IMR-90 (cell line): ENCODE measurements around the gene CGRRF1. TPM values are rescaled to one million over a fixed set of nuclear protein-coding genes. Genes with fewer than 3 reads are reported as not detected.

Experiments used
- ATAC-seq: fragments of 200-7000 bp; cut with Tn5 transposase; 2 replicates; pipeline ENCODE4 v1.9.1; 2020; ENCODE audit warnings: low read depth, mild to moderate bottlenecking, moderate library complexity
- BruUV-seq: library from RNA; stranded (reverse); fragments of 400-500 nt; replicated peaks from 2 replicates; lab custom pipeline; 2021; lab: Mats Ljungman, UMichigan
- CTCF ChIA-PET: fragments of 300-600 bp; formaldehyde crosslinking; extraction: SDS; loops from one replicate; lab custom pipeline; 2021; ENCODE audit warnings: antibody characterized with exemption; lab: Yijun Ruan, JAX
- POLR2A ChIA-PET: fragments of 300-600 bp; sonication (Branson Sonifier 250); formaldehyde crosslinking; loops from one replicate; lab custom pipeline; 2022; ENCODE audit warnings: antibody characterized with exemption; ENCODE audit not compliant: unreplicated experiment; lab: Charles Lee
- DNase-seq: peaks from one replicate; pipeline ENCODE4 v3.0.0; 2013
- H2AFZ ChIP-seq: replicated peaks from 2 replicates; pipeline ENCODE3; 2013; ENCODE audit warnings: low read length, mild to moderate bottlenecking; ENCODE audit not compliant: poor library complexity
- H2AK5ac ChIP-seq: 2 replicates; pipeline ENCODE4 v1.6.1; 2013; ENCODE audit warnings: low read depth, low read length, inconsistent platforms
- H2AK9ac ChIP-seq: replicated peaks from 2 replicates; pipeline ENCODE3; 2013; ENCODE audit warnings: mild to moderate bottlenecking, low read depth, low read length, moderate library complexity; ENCODE audit not compliant: poor library complexity
- H2BK120ac ChIP-seq: 2 replicates; pipeline ENCODE4 v1.6.1; 2013; ENCODE audit warnings: low read depth, low read length, inconsistent platforms
- H2BK15ac ChIP-seq: 3 replicates; pipeline ENCODE4 v1.6.1; 2013; ENCODE audit warnings: low read depth, low read length, inconsistent platforms
- H2BK20ac ChIP-seq: 2 replicates; pipeline ENCODE4 v1.6.1; 2013; ENCODE audit warnings: low read depth, mild to moderate bottlenecking, inconsistent platforms, low read length, moderate library complexity
- H2BK5ac ChIP-seq: 2 replicates; pipeline ENCODE4 v1.6.1; 2013; ENCODE audit warnings: mild to moderate bottlenecking, low read depth, low read length, inconsistent platforms; ENCODE audit not compliant: poor library complexity, severe bottlenecking
- H3K14ac ChIP-seq: replicated peaks from 2 replicates; pipeline ENCODE4 v1.6.1; 2013; ENCODE audit warnings: low read depth, low read length, inconsistent platforms
- H3K18ac ChIP-seq: 2 replicates; pipeline ENCODE4 v1.6.1; 2013; ENCODE audit warnings: low read depth, low read length, control low read depth
- H3K23ac ChIP-seq: 2 replicates; pipeline ENCODE4 v1.6.1; 2013; ENCODE audit warnings: low read depth, low read length, inconsistent platforms
- H3K27ac ChIP-seq: 2 replicates; pipeline ENCODE4 v1.5.1; 2013; ENCODE audit warnings: mild to moderate bottlenecking, control low read depth, low read length; ENCODE audit not compliant: insufficient read depth
- H3K27me3 ChIP-seq: 2 replicates; pipeline ENCODE4 v1.6.1; 2013; ENCODE audit warnings: low read length; ENCODE audit not compliant: control insufficient read depth, insufficient read depth
- H3K36me3 ChIP-seq: 2 replicates; pipeline ENCODE4 v1.6.1; 2013; ENCODE audit warnings: low read length, mixed read lengths; ENCODE audit not compliant: control insufficient read depth, insufficient read depth
- H3K4ac ChIP-seq: 2 replicates; pipeline ENCODE4 v1.6.1; 2013; ENCODE audit warnings: low read depth, low read length, inconsistent platforms
- H3K4me1 ChIP-seq: 2 replicates; pipeline ENCODE4 v1.6.1; 2013; ENCODE audit warnings: low read length, mixed read lengths; ENCODE audit not compliant: control insufficient read depth, insufficient read depth
- H3K4me2 ChIP-seq: 2 replicates; pipeline ENCODE4 v1.6.1; 2013; ENCODE audit warnings: low read depth, mild to moderate bottlenecking, control low read depth, low read length, moderate library complexity
- H3K4me3 ChIP-seq: 2 replicates; pipeline ENCODE4 v1.5.1; 2013; ENCODE audit warnings: low read depth, mild to moderate bottlenecking, control low read depth, low read length, moderate library complexity; ENCODE audit not compliant: insufficient read depth
- H3K56ac ChIP-seq: 2 replicates; pipeline ENCODE4 v1.6.1; 2013; ENCODE audit warnings: low read length, inconsistent platforms; ENCODE audit not compliant: insufficient read depth; ENCODE audit errors: extremely low read depth
- H3K79me1 ChIP-seq, 2 experiments: 2 replicates each; pipeline ENCODE4 v1.6.1; 2013; ENCODE audit warnings: low read length in 2 of 2, inconsistent platforms in 1 of 2, low read depth in 1 of 2
- H3K9ac ChIP-seq: 2 replicates; pipeline ENCODE4 v1.6.1; 2013; ENCODE audit warnings: low read depth, low read length, control low read depth
- H3K9me1 ChIP-seq: 2 replicates; pipeline ENCODE4 v1.6.1; 2013; ENCODE audit warnings: low read length, inconsistent platforms; ENCODE audit not compliant: insufficient read depth
- H3K9me3 ChIP-seq: 2 replicates; pipeline ENCODE4 v1.6.1; 2013; ENCODE audit warnings: low read length; ENCODE audit not compliant: control insufficient read depth, insufficient read depth
- H4K20me1 ChIP-seq: 2 replicates; pipeline ENCODE4 v1.6.1; 2013; ENCODE audit warnings: low read length, inconsistent platforms; ENCODE audit not compliant: insufficient read depth
- H4K5ac ChIP-seq: 2 replicates; pipeline ENCODE4 v1.6.1; 2013; ENCODE audit warnings: mild to moderate bottlenecking, low read depth, low read length, control low read depth
- H4K8ac ChIP-seq, 2 experiments: 2 replicates each; pipeline ENCODE4 v1.6.1; 2013; ENCODE audit warnings: low read depth in 2 of 2, low read length in 2 of 2, control low read depth in 1 of 2, inconsistent platforms in 1 of 2
- H4K91ac ChIP-seq: 2 replicates; pipeline ENCODE4 v1.6.1; 2013; ENCODE audit warnings: low read depth, low read length, inconsistent platforms; ENCODE audit not compliant: insufficient read depth
- BHLHE40 ChIP-seq: fragments of 150-350 bp; IDR thresholded peaks from 2 replicates; pipeline ENCODE4 v1.6.1; 2016; ENCODE audit warnings: mild to moderate bottlenecking, low read depth, low read length
- CEBPB ChIP-seq: IDR thresholded peaks from 2 replicates; pipeline ENCODE4 v1.6.1; 2012; ENCODE audit warnings: low read depth, low read length, improper control_type of control experiment
- CHD1 ChIP-seq: IDR thresholded peaks from 2 replicates; pipeline ENCODE4 v1.6.1; 2012; ENCODE audit warnings: low read depth, low read length, improper control_type of control experiment
- CTCF ChIP-seq: conservative IDR thresholded peaks from 2 replicates; pipeline ENCODE4 v1.5.1; 2012; ENCODE audit warnings: mild to moderate bottlenecking, low read depth, low read length, improper control_type of control experiment
- ELK1 ChIP-seq: fragments of 150-350 bp; IDR thresholded peaks from 2 replicates; pipeline ENCODE4 v1.6.1; 2016; ENCODE audit warnings: low read depth, mild to moderate bottlenecking, low read length, moderate library complexity, borderline replicate concordance
- FOS ChIP-seq: fragments of 150-350 bp; IDR thresholded peaks from 2 replicates; pipeline ENCODE4 v1.6.1; 2016; ENCODE audit warnings: low read depth, low read length
- MAFK ChIP-seq: IDR thresholded peaks from 2 replicates; pipeline ENCODE4 v1.6.1; 2012; ENCODE audit warnings: low read depth, low read length, improper control_type of control experiment
- MAZ ChIP-seq: IDR thresholded peaks from 2 replicates; pipeline ENCODE4 v1.6.1; 2012; ENCODE audit warnings: low read depth, mild to moderate bottlenecking, low read length, improper control_type of control experiment, moderate library complexity, borderline replicate concordance
- MXI1 ChIP-seq: IDR thresholded peaks from 2 replicates; pipeline ENCODE4 v1.6.1; 2012; ENCODE audit warnings: low read depth, mild to moderate bottlenecking, low read length, moderate library complexity, borderline replicate concordance
- NFE2L2 ChIP-seq: fragments of 150-350 bp; IDR thresholded peaks from 2 replicates; pipeline ENCODE4 v1.6.1; 2016; ENCODE audit warnings: low read depth, mild to moderate bottlenecking, low read length
- POLR2A ChIP-seq: IDR thresholded peaks from 2 replicates; pipeline ENCODE4 v1.6.1; 2012; ENCODE audit warnings: mild to moderate bottlenecking, low read depth, low read length
- RAD21 ChIP-seq: IDR thresholded peaks from 2 replicates; pipeline ENCODE4 v1.6.1; 2012; ENCODE audit warnings: low read length, improper control_type of control experiment
- RCOR1 ChIP-seq: IDR thresholded peaks from 2 replicates; pipeline ENCODE4 v1.6.1; 2012; ENCODE audit warnings: mild to moderate bottlenecking, low read length, improper control_type of control experiment; ENCODE audit not compliant: insufficient replicate concordance
- RFX5 ChIP-seq: IDR thresholded peaks from 2 replicates; pipeline ENCODE4 v1.8.0; 2012; ENCODE audit warnings: low read depth, mild to moderate bottlenecking, low read length, moderate library complexity
- SMC3 ChIP-seq: fragments of 150-350 bp; IDR thresholded peaks from 2 replicates; pipeline ENCODE4 v1.6.1; 2016; ENCODE audit warnings: low read depth, mild to moderate bottlenecking, antibody characterized with exemption, low read length, moderate library complexity
- USF2 ChIP-seq: fragments of 150-350 bp; IDR thresholded peaks from 2 replicates; pipeline ENCODE4 v1.6.1; 2017; ENCODE audit warnings: mild to moderate bottlenecking, antibody characterized with exemption, low read length, low read depth
- WGBS, 2 experiments: methylation state at CpG; one replicate each; pipeline versions ENCODE4 v1.1.5 to v1.1.7; 2013; ENCODE audit warnings: missing lambda C conversion rate in 2 of 2; ENCODE audit not compliant: insufficient read length in 1 of 2; ENCODE audit errors: extremely low coverage in 2 of 2; 5-methylcytosine and 5-hydroxymethylcytosine counted together
- dilution Hi-C: fragments of 300-500 bp; cut with HindIII; formaldehyde crosslinking; loops from one replicate; pipeline ENCODE4 v1.14.3; 2018; ENCODE audit warnings: low sequenced_read_pairs; ENCODE audit not compliant: unreplicated experiment
- in situ Hi-C: fragments of 300-500 bp; cut with MboI; formaldehyde crosslinking; loops from 3 replicates; pipeline ENCODE4 v1.14.3; 2019; ENCODE audit warnings: low sequenced_read_pairs, inconsistent platforms, mixed read lengths
- intact Hi-C: fragments of 100-400 bp; cut with micrococcal nuclease; formaldehyde crosslinking; loops from 2 replicates; pipeline ENCODE4 v1.10.0; 2022
- polyA plus RNA-seq, 3 experiments: library from polyadenylated mRNA; depleted of rRNA; stranded (reverse); fragments of >200 nt; gene quantifications; 2 replicates each; pipeline ENCODE4 v1.2.3, GENCODE V29; 2012; ENCODE audit warnings: low replicate concordance in 1 of 3
- total RNA-seq: library from RNA; depleted of rRNA; stranded (reverse); fragments of >200 nt; gene quantifications from 2 replicates; pipeline ENCODE4 v1.2.3, GENCODE V29; 2012

Gene CGRRF1
- total and polyA plus RNA-seq, 2 of the 4 experiments (the other 2 are of a cell fraction), result 6.0 to 13.8 TPM

GRCh38 chr14:54489318-54489683 lies 20.4 kb upstream of the CGRRF1 start:
- intact Hi-C loops, result no loop called here
- Histone ChIP-seq H3K18ac (peak overlapping the region; percentile 14), H3K27ac (peak overlapping the region; percentile 67), H4K8ac (peak overlapping the region; percentile 52 to 99), H2AK9ac (peak overlapping the region; percentile 79), H3K9me3 (no peaks in the 10 kb centered on the region), H3K79me1 (peaks cover 6 to 21% of the 10 kb centered on the region in 2 experiments), H4K91ac (peak overlapping the region; percentile 59), H3K9ac (peak overlapping the region; percentile 80), H3K56ac (peak overlapping the region; percentile 86), H3K9me1 (no peaks in the 10 kb centered on the region), H2BK15ac (peak overlapping the region; percentile 50; the same call in 1 of the 3 replicates), H3K27me3 (no peaks in the 10 kb centered on the region), H2AK5ac (no peak overlapping the region), H3K4me3 (peak overlapping the region; percentile 89), H3K23ac (peak overlapping the region; percentile 97), H3K4me1 (0 out of 2 replicates have a peak, but pooled peaks cover 4% of the 10 kb centered on the region), H2AFZ (peak overlapping the region; percentile 97), H3K4ac (peak overlapping the region; percentile 83), H2BK20ac (peak overlapping the region; percentile 80), H4K20me1 (peaks cover 10% of the 10 kb centered on the region; the same call in 1 of the 2 replicates), H4K5ac (peak overlapping the region; percentile 37), H3K4me2 (peak overlapping the region; percentile 67), H3K14ac (peak overlapping the region; percentile 97), H2BK120ac (peak overlapping the region; percentile 86), H2BK5ac (peak overlapping the region; percentile 71), H3K36me3 (no peaks in the 10 kb centered on the region)
- ATAC-seq, result no peak
- in situ Hi-C loops, result no loop called here
- CTCF ChIA-PET, result no interaction called here
- no TSS peak for BruUV-seq
- 10 to 100% methylated on average over 1 to 2 of the region's 5 CpGs for WGBS, 2 experiments
- no peak for TF ChIP-seq RAD21
- TF ChIP-seq SMC3, result no peak
- no peak for TF ChIP-seq CTCF
- no peak for TF ChIP-seq FOS
- TF ChIP-seq ELK1, result no peak
- TF ChIP-seq BHLHE40, result no peak
- TF ChIP-seq USF2, result no peak
- no peak for TF ChIP-seq MAZ
- TF ChIP-seq RCOR1, result no peak
- no peak for TF ChIP-seq MXI1
- TF ChIP-seq NFE2L2, result no peak
- no peak for TF ChIP-seq CEBPB
- no peak for TF ChIP-seq CHD1
- no peak for TF ChIP-seq POLR2A
- no peak for TF ChIP-seq MAFK
- TF ChIP-seq RFX5, result no peak
- dilution Hi-C loops, result no loop called here
- DNase-seq, result no peak
- POLR2A ChIA-PET, result no interaction called here
